GM19467 (cell line): ENCODE measurements around the gene PCBP3.
"Not testable (repeated sequence)": the region's sequence is repeated elsewhere in the genome, so short reads cannot be mapped to it uniquely, and the experiment has no call there.

ENCODE experiments used
- ATAC-seq: cut with Tn5 transposase; IDR thresholded peaks from one replicate; pipeline ENCODE4 v1.9.1; 2021; ENCODE audit warnings: mild to moderate bottlenecking, moderate library complexity; ENCODE audit not compliant: unreplicated experiment

Gene PCBP3

DNA sequence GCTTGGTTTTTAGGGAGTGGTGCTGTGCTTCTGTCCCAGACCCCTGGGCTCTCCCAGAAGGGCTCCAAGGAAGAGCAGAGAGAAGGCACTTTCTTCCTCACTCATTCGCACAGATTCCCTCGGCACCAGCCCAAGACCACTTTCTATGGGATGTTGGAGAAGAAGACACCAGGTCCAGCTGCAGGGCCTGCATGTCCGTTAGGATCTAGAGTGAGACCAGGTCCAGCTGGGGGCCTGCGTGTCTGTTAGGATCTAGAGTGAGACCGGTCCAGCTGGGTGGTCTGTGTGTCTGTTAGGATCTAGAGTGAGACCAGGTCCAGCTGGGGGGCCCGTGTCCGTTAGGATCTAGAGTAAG is 30.9 kb upstream of the PCBP3 start:
- ATAC-seq = not testable (repeated sequence)

DNA sequence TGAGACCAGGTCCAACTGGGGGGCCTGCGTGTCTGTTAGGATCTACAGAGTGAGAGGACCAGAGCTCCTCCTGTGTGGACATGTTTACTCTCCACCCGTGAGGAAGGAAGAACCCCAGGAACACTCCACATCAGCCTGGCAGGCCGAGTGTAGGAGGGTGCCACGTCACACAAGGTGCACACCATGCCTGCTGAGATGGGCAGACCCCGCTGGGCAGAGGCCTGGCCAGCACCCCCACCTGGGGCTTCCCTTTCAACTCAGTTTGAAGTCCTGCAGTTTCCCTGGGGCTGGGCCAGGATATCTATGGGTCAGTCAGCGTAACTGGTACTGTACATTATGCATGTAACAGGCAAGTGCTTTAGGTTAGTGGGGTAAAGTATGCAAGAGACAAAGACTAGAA is 30.1 kb upstream of the PCBP3 start:
- ATAC-seq = no peak

DNA sequence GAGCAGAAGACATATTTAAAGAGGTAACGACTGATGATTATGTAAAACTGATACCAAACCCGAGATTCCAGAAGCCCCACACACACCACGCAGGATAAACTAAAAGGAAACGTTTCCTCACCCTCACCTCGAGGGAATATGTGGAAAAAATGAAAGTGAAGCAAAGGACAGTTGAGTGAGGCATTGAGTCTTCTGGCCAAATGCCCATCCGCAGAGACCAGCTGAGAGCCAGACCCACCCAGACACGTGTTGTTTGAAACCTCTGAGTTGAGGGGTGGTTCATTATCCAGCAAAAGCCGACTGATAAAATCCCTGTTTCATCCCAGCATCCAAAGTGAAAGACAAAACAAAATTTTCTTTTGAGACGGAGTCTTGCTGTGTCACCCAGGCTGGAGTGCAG is 29.6 kb upstream of the PCBP3 start:
- ATAC-seq = no peak

DNA sequence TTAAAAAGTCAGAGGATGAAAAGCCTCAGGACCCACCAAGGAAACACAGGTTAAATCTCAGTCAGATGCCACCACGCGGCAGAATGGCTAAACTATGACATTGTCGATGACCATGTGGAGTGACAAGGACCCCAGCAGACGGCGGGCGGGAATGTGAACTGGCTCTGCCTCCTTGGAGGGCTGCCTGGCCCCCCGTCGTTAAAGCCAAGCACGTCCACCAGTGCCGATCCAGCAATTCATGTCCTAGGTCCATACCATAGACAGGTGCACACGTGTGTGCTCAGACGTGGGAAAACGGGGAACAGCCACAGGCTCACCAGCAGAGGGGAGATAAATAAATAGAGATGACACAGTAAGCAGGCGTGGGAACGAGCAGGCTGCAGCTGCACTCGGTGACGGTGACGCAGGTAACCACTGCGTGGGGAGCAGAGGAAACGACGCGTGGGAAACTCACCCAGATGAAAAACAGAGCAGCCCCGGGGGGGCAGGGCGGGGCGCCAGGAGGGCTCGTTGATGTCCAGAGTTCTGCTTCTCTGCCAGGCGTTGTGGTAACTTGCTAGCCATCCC is 28.3 kb upstream of the PCBP3 start:
- no peak for ATAC-seq

DNA sequence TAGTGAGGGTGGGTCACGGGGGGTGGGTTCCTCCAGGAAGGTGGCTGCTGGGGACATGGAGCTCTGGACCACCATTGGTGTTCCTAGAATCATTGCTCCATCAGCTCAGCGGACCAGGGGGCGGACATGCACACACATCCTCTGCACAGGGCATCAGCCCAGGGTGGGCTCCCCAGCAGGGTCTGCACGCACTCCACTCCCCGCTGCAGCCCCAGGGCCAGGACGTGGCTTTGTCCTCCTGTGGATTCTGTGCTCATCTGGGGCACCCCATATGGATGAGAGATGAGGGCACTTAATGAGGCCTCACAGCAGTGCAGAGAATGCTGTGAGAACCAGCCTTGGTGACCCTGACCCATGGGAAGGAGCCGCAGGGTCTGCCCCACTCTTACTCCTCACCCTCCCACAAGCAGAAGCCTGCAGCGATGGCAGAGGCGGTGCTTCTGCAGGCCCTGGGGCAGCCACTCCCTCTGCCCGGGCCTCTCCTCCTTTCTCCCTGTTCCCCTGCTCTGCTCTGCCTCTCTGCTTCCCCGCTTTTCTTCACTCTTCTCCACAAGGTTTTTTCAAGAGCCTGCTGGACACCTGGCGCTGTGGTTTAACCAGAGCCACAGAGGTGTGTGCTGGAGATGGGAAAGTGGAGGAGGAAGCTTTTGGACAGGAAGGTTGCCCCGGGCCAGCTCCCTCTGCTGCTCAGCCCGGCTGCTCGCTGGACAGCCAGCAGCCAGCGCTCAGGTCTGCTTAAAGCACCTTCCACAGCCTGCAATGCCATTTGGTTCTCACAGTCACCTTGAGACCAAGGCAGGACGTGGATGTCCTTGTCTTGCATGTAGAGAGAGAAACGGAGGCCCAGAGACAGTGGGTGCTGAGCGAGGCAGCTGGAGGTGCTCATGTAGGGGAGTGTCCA is 26.3 kb upstream of the PCBP3 start:
- no peak for ATAC-seq

DNA sequence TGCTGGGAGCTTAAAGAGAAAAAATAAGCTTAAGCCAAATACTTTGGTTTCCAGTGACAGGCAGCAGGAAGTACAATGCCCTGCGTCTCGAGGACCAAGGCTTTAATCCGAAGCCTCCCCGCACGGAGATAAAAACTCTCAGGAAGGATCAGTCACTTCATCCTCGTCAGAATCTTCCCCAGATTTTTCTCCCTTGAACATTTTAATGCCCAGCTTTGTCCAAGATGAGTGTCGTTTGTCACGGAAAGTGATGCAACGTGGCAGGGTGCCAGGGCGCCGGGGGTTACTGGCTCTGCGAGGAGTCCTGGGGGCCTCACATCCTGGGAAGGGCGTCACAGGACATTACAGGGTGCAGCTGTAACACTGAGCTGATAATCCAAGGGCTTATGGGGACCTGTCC is 25.2 kb upstream of the PCBP3 start:
- ATAC-seq = no peak

DNA sequence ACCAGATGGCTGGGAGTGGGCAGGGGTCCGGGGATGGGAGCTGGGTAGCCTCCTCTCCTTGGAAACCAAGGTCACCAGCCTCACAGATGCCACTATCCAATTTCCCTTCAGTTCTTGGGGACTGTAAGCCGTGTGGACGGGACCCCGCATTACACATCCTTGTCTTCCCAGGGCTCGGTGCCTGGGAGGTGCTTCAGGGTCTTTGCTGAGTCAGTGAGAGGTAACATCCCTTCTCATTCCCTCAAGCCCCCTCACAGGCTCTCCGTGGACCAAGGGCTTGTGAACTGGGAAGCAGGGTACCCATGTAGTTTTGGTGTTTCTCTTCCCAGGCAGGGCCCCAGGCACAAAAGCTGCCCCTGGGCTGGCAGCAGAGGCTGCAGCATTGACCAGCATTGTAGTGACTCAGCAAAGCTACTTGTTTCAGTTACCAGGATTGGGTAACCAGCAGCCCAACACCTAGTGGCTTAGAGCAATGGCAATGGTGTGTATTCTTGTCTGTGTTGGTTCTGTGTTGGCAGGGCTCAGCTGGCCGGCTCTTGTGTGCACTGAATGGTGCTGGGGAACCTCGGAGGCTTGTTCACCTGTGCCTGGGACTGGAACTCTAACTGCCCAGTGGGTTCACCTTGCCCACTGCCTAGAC is 24.6 kb upstream of the PCBP3 start:
- ATAC-seq = no peak

DNA sequence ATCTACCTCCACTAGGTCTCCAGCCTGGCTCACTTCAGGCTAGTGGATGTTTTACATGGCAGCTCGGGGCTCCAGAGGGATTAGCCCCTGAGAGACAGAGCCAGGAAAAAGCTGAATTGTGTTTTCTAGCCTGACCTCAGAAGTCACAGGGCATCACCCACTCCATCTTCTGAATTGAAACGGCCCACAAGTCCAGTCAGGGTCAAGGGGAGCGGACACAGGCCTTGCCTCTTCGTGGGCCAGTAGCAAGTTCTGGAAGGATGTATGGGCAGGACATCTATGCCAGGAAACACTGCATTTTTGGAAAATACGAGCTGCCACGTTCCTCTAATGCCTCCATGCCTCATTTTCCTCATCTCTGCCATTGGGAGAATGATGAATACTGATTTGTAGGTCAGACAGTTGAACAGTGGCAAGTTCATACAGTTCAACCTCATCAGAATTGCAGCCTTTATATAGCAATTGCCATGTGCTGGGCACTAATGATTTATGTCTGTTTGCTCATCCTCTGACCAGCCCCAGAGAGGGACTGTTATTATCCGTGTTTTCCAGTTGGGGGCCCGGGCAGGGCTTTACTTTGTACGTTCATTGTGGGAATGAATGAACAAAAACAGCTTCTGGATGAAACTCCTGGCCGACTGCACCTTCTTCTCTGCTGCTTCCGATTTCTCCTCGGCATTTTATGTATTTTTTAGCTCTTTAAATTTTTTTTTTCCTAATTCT is 23.2 kb upstream of the PCBP3 start:
- no peak for ATAC-seq

DNA sequence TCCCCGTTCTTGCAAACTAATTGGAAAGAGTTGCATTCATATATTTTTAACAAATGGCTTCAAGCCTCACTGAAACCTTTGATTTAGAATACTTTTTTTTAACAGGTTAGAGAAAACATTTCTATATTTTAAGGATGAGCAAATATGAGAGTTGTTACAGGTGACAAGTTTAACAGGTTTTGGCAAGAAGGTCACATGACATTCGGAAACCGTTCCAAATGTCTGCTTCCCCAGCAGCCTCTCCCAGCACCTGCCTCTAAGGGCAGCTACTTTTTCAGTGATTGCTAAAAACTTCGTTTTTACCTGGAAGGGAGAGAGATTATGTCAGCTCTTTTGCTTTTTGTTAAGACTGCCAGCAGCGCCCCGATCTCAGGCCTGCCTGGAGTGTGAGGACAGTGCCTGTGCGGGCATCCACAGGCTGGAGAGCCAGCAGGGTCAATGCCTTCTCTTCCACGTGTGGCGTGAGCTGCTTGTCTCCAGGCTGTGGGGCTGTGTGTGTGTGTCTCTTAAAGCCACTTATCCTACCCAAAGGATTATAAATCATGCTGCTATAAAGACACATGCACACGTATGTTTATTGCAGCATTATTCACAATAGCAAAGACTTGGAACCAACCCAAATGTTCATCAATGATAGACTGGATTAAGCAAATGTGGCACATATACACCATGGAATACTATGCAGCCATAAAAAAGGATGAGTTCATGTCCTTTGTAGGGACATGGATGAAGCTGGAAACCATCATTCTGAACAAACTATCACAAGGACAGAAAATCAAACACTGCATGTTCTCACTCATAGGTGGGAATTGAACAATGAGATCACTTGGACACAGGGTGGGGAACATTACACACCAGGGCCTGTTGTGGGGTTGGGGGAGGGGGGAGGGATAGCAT is 21.8 kb upstream of the PCBP3 start:
- not testable (repeated sequence) for ATAC-seq

DNA sequence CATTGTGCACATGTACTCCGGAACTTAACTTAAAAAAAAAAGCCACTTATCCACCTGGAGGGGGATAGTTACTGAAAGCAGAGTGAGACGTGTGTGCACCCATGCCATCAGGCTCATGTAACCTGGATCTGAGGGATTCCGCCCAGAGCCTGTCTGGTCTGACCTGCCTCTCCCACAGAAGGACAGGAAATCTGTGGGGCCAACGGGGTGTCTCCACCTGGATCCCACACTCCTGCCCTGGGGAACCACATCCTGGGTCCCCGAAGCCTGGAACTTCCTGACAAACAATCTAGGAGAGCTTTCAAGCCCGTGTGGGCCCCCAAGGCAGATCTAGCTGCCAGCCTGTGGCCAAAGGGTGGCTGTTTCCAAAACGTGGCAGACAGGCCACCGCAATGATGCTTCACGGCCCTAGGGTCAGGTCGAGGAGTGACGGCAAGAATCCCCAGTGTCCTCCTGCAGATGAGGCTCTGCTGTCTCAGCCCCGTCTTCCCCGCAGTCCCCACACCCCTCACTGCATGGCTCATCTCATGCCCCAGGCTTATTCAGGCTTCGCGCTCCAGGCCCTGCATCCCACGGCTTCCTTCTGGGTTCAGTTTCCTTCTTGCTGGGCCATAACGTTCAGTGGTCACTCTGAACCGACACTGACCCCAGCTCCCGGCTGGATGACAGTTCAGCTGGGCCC is 21.0 kb upstream of the PCBP3 start:
- no peak for ATAC-seq

DNA sequence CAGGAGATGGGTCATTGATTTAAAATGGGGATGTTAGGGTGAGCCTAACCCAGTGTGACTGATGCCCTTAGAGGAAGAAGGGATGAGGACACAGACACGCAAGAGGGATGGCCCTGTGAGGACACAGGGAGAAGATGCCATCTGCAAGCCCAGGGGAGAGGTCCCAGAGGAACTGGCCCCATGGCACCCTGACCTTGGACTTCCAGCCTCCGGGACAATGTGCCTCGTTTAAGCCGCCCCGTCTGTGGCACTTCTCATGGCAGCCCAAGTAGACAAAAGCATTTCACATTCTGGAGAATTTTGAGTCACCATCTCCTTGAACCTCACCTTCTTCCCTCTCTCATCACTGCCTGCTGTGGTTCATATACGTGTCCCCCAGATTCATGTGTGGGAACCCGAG is 20.1 kb upstream of the PCBP3 start:
- no peak for ATAC-seq

DNA sequence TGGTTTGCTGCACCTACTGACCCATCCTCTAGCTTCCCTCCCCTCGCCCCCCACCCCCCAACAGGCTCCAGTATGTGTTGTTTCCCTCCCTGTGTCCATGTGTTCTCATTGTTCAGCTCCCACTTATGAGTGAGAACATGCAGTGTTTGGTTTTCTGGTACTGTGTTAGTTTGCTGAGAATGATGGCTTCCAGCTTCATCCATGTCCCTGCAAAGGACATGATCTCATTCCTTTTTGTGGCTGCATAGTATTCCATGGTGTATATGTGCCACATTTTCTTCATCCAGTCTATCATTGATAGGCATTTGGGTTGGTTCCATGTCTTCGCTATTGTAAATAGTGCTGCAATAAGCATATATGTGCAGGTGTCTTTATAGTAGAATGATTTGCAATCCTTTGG is 17.4 kb upstream of the PCBP3 start:
- ATAC-seq = not testable (repeated sequence)

DNA sequence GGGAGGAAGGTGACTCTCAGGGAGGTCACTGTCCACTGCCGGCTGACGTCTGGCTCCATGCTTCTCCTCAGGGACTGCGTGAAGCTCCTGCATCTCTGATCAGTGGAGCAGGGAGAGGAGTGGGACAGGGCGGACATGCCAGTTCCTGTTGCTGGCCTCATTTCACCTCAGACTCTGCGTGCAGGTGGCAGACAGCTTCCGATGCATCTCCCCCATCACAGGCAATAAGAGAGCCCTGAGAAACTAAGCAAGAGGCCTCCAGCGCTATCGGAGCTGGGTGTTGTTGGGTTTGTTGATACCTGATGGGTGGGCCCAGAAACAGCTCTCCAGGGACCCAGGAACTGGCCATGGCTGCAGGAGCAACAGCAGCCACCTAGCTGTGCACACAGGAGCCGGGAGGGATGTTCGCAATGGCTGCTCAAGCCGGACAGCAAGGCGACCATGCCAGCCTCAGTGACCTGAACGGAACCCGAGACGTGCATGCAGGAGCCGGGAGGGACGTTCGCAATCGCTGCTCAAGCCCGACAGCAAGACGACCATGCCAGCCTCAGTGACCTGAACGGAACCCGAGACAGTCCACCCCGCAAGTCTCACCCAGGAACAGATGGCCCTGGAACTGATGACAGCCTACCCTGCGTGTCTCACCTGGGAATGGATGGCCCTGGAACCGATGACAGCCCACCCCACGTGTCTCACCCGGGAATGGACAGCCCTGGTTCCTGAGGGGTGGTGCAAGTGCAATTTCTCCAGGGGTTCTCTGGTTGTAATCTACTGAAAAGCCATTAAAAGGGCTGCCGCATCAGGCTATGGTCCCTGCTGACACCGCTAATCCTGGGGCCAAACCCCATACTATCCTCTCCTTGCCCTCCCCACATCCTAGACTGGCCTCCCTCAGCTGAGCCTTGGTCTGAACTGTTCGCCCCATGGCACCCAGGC is 14.2 kb upstream of the PCBP3 start:
- ATAC-seq = no peak

DNA sequence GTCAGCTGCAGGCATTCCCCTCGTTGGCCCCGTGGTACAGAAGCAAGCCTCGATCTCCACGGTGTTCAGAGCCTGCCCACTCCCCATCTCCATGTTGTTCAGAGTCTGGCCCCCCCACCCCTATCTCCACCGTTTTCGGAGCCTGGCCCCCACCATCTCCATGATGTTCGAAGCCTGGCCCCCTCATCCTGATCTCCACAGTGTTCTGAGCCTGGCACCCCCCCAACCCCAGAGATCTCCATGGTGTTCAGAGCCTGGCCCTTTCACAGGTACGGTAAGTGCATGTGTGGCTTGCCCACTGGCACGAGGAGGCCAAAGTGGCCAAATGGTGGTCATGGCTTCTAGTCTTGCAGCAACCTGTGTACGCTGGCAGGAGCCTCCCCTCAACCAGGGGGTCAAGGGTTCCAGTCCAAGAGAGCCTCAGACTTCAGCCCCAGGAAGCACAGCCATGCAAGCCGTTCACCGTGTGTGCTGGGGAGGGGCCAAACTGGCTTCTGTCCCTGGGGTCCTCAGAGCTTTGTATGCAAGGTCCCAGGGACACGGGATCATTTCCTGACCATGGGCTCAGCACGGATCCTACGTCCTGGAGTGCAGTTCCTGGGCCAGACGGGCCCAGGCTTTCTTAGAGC is 13.3 kb upstream of the PCBP3 start:
- no peak for ATAC-seq

DNA sequence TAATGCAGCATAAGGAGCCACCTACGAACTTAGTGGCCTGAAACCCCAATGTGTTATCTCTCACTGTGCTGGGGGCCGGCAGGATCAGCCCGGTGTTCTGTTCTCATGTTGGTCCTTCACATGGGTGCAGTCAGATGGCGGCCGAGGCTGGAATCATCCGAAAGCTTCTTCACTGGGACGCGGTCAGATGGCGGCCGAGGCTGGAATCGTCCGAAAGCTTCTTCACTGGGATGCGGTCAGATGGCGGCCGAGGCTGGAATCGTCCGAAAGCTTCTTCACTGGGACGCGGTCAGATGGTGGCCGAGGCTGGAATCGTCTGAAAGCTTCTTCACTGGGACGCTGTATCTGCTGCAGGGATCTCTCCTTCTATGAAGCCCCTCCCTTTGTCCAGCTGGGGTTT is 12.6 kb upstream of the PCBP3 start:
- no peak for ATAC-seq

DNA sequence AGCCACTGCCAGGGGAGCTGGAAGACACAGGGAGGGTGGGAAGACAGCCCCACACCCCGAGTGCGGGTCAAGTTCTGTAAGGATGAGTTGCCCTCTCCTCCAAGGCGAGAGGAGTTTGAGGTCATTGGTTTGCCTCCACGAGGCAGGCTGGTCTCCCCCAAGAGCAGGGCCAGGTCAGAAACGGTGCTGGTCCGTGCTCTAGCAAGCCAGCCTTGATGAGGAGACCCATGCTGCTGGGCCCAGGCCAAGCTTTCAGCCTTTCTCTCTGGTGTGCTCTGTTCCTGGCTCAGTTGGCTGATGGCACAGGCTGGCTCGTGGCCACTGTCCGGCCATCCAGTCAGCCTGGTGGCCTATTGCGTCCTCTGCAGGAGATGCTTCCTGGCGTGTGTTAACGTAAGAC is 12.0 kb upstream of the PCBP3 start:
- no peak for ATAC-seq

DNA sequence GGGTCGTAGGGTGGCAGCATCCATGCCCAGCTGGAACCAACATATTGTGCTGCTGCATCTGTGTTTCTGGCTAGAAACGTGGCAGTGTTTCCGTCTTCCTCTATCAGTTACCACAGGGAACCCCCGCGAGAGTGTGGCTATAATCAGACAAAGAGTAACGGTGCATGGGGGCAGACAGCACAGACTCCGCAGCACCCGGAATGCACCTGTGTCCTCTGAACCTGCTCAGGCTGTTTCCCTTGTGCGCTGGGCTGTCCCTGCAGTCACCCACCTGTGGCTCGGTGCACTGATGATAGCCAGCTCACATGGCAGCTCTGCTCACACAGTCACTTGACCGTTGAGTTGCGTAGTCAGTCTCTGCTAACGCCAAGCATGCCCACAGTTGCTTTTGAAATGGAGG is 11.4 kb upstream of the PCBP3 start:
- ATAC-seq = no peak

DNA sequence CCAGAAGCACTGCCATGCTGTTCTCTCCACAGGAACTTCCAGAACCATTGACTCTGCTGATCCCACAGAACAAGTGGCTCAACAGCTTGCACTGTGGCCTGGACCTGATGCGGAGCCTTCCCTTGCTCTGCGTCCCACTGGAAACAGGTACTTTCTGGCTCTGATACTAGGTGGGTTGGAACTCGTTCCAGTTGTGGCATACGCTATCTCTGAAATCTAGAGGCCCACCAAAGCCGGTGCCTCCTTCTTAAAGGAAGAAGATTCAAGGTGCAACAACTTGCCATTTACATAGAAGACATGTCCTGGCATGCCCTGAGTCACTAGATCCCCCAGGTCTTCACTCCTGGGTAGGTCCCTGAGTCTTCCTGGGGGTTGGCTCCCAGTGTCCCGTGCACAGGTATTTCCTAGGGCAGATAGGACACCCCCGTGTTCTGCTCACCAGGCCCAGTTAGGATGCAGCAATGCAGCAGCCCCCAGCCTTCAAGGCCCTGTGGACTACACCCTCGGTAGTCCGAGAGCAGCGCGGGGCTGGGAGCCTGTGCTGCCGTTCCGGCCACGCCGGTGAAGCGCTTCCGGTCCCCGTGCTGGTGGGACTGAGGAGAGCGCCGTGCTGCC is 10.8 kb upstream of the PCBP3 start:
- no peak for ATAC-seq
